ENCODE data around the gene KDM4C.
"Not testable (repeated sequence)": the region's sequence is repeated elsewhere in the genome, so short reads cannot be mapped to it uniquely, and the experiment has no call there.

The KDM4C gene

GRCh38 chr9:6805532-6805931 is 47.8 kb downstream of the KDM4C start:
- H3K4me3 ChIP-seq (ENCODE audit: low read depth, low read length) = no peak overlapping the region
- TF ChIP-seq, protein P1, sequence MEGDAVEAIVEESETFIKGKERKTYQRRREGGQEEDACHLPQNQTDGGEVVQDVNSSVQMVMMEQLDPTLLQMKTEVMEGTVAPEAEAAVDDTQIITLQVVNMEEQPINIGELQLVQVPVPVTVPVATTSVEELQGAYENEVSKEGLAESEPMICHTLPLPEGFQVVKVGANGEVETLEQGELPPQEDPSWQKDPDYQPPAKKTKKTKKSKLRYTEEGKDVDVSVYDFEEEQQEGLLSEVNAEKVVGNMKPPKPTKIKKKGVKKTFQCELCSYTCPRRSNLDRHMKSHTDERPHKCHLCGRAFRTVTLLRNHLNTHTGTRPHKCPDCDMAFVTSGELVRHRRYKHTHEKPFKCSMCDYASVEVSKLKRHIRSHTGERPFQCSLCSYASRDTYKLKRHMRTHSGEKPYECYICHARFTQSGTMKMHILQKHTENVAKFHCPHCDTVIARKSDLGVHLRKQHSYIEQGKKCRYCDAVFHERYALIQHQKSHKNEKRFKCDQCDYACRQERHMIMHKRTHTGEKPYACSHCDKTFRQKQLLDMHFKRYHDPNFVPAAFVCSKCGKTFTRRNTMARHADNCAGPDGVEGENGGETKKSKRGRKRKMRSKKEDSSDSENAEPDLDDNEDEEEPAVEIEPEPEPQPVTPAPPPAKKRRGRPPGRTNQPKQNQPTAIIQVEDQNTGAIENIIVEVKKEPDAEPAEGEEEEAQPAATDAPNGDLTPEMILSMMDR (IDR thresholded peaks at IDR 0.05; ENCODE audit: control insufficient read depth, extremely low read depth, insufficient read depth) = no peak
- no peak for DNase-seq (ENCODE audit: low read depth)

GRCh38 chr9:6806318-6806717 is 48.5 kb downstream of the KDM4C start:
- not testable (repeated sequence) for DNase-seq (ENCODE audit: low read depth); H3K4me3 ChIP-seq (ENCODE audit: low read depth, low read length)

DNA sequence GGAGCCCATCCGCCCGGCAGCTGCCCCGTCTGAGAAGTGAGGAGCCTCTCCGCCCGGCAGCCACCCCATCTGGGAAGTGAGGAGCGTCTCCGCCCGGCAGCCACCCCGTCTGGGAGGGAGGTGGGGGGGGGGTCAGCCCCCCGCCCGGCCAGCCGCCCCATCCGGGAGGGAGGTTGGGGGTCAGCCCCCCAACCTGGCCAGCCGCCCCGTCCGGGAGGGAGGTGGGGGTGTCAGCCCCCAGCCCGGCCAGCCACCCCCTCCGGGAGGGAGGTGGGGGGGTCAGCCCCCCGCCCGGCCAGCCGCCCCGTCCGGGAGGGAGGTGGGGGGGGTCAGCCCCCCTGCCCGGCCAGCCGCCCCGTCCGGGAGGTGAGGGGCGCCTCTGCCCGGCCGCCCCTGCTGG is 49.9 kb downstream of the KDM4C start:
- H3K4me3 ChIP-seq (ENCODE audit: low read depth, low read length); DNase-seq (ENCODE audit: low read depth): not testable (repeated sequence)

- DNase-seq (ENCODE audit: low read depth) = no peak
Measured at GRCh38 chr9:6811436-6811835, 53.7 kb downstream of the KDM4C start.

DNA sequence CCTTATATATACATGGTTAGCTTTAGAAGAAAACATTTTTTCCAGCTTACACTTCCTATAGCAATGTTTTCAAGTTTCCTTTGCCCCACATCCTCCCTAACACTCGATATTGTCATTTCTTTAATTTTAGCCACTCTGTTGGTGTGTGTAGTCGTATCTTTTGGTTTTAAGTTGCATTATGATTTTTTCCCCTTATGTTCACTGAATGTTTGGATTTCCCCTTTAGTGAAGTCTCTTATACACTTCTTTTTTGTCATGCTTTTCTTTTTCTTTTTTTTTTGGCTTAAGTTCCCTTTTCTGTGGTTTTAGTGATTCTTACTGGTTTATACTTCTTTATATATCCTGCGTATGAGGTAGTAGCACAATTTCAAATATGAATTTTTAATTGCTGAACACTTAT is 58.8 kb downstream of the KDM4C start:
- no peak overlapping the region for H3K4me3 ChIP-seq (ENCODE audit: low read depth, low read length)
- TF ChIP-seq, protein P1 (IDR thresholded peaks at IDR 0.05; ENCODE audit: control insufficient read depth, extremely low read depth, insufficient read depth) = no peak
- DNase-seq (ENCODE audit: low read depth) = no peak

More at GRCh38 chr9:6811436-6811835, 53.7 kb downstream of the KDM4C start:
- TF ChIP-seq, protein P1 (IDR thresholded peaks at IDR 0.05; ENCODE audit: control insufficient read depth, extremely low read depth, insufficient read depth) = no peak
- no peak overlapping the region for H3K4me3 ChIP-seq (ENCODE audit: low read depth, low read length)

DNA sequence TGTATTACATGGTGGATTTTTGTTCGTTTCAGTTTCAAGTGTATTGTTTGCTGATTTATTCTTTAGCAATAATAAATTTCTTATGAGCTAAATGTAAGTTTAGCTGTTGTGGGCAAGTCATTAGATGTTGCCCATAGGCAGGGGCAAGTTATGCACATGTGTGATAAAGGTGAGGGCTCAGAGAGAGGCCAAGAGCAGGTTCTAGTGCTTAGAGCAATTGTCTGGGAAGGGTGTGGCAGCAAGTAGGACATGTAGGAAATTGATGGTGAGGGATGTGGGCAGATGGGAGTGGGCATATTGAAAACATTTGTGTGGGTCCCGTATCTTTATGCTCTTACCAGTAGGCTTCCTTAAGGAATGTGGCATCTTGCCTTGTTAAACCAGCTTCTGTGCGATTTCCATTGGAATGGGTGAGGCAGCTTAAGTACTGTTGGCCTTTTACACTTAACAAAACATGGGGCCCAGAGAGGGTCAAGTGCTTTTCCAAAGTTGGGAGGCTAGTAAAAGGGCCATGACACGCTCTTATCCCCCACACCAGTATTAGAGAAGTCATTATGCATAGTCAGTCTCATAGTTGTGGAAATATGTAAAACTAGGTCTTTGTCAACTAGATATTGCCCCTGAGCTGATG is 60.6 kb downstream of the KDM4C start:
- no peak overlapping the region for H3K4me3 ChIP-seq (ENCODE audit: low read depth, low read length)
- no peak for DNase-seq (ENCODE audit: low read depth)
- TF ChIP-seq, protein P1 (IDR thresholded peaks at IDR 0.05; ENCODE audit: control insufficient read depth, extremely low read depth, insufficient read depth) = no peak

DNA sequence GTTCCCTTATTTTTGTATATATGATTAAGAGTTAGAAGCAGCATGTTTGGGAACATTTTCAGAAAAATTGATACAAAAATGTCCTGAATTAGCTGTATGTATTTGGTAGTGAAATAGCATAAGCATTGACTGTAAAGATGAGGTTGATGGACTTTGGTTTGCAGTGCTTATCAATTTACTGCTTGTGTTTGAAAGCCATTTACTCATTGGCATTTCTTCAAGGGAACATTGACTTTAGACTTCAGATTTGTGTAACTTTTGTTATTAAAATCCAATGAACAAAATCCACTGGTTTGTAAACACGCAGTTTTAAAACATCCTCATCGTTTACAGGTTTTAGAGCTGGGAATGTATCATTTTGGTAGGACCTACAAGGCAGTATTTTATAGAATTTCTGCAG is 61.3 kb downstream of the KDM4C start:
- peak; percentile 14 for DNase-seq (ENCODE audit: low read depth)
- no peak overlapping the region for H3K4me3 ChIP-seq (ENCODE audit: low read depth, low read length)
- TF ChIP-seq, protein P1 (IDR thresholded peaks at IDR 0.05; ENCODE audit: control insufficient read depth, extremely low read depth, insufficient read depth) = no peak

DNA sequence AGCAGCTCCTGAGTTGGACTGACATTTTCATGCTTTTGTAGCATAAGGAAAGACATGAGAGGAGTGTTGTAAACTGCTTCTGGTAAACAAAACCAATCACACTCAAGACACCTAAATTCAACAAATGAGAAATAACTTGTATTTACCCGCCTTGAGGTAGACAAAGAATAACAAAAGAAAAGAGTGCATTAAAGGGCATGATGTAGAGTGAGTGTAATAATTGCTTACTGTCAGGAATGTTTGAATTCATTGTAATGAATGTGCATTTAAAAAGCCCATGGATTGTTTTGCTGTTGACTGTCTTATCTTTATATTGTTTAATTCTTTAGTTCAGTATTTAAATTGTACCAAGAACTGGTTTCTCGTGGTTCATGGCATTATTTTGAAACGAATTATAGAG is 61.8 kb downstream of the KDM4C start:
- DNase-seq (ENCODE audit: low read depth) = no peak
- no peak overlapping the region for H3K4me3 ChIP-seq (ENCODE audit: low read depth, low read length)
- TF ChIP-seq, protein P1 (IDR thresholded peaks at IDR 0.05; ENCODE audit: control insufficient read depth, extremely low read depth, insufficient read depth) = no peak

All from LNCaP clone FGC (cell line).